KOPT-K1 (cell line): ENCODE data around the gene SP5.
"Not testable (repeated sequence)": the region's sequence is repeated elsewhere in the genome, so short reads cannot be mapped to it uniquely, and the experiment has no call there.

Experiments
- H3K27ac ChIP-seq: fragments of 200-600 bp; sonication (generic); 2 replicates; pipeline ENCODE4 v1.5.1; 2016; ENCODE audit warnings: antibody characterized with exemption, mild to moderate bottlenecking, low read depth, low read length; ENCODE audit not compliant: poor library complexity, severe bottlenecking
- H3K36me3 ChIP-seq: fragments of 200-600 bp; sonication (generic); 2 replicates; pipeline ENCODE4 v1.5.1; 2017; ENCODE audit warnings: antibody characterized with exemption, mild to moderate bottlenecking, low read length, moderate library complexity; ENCODE audit not compliant: insufficient read depth
- H3K9me3 ChIP-seq: fragments of 200-600 bp; sonication (generic); 2 replicates; pipeline ENCODE4 v1.5.1; 2017; ENCODE audit warnings: antibody characterized with exemption, low read length, mild to moderate bottlenecking; ENCODE audit not compliant: insufficient read depth, poor library complexity, severe bottlenecking

SP5 gene

DNA sequence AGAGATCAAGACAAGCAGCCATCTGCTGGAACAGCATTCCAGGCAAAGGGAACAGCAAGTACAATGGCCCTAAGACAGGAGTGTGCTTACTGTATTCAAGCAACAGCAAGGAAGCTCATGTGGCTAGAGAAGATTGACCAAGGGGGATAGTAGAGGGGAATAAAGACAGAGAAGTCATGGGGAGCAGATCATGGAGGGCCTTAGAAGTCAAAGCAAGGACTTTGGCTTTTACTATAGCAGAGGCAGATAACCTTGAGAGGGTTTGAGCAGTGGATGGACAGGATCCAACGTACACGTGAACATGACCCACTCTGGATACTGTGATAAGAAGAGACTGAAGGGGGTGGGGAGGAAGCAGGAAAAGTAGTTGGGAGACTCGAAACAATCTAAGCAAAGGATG is 26.9 kb downstream of the SP5 start:
- no peaks in the 10 kb centered on the region for H3K36me3 ChIP-seq
- H3K27ac ChIP-seq = no peak overlapping the region
- no peaks in the 10 kb centered on the region for H3K9me3 ChIP-seq

DNA sequence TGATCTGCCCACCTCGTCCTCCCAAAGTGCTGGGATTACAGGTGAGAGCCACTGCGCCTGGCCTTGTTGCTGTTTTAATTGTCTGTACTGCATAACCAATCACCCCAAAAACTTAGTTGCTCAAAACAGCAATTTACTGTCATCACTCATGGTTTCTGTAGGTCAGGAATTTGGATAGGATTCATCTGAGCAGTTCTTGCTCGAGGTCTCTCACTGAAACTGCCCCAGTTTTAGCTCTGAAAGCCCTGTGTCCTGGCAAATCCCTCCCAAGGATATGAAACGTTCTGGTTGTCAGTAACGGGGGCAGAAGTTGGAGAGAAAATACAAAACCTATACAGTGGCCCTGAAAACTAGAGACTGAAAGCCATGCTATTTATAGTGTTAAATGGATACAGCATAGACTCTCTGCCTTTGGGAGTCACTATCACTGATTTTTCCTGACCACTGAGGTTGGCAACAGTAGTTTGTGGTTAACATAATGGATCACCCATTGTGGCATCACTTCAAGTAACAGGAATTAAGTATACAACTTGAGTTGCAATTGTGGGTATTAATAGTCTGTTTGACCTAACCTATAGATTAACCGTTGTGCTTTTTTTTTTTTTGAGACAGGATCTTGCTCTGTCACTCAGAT is 27.9 kb downstream of the SP5 start:
- Histone ChIP-seq H3K9me3 (no peaks in the 10 kb centered on the region), H3K36me3 (no peaks in the 10 kb centered on the region), H3K27ac (no peak overlapping the region)

DNA sequence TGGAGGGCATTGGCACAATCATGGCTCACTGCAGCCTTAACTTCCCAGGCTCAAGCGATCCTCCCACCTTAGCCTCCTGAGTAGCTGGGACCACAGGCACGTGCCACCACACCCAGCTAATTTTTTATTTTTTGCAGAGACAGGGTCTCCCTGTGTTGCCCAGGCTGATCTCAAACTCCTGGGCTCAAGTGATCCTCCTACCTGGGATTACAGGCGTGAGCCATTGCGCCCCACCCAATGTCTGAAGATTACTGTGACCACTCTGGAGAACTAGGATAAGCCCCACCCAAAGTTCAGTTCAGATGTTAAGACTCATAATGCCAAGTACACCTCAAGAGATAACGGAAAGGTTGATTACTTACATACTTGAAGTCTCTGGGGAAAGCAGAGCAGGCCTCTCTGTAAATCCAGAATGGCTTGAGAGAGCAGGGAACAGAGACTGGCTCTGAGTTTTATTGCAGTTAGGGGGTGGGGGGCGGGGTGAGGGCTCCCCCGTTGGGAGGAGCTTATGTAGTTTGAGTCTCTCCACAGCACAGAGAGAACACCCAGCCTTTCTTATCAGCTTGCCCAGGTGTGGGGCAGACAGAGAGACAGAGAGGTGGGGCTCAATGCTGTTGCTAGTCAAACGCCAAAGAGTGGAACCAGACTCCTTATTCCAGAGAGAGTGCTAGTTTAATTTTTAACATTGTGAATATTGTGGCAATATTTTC is 28.5 kb downstream of the SP5 start:
- Histone ChIP-seq H3K27ac (no peak overlapping the region), H3K9me3 (no peaks in the 10 kb centered on the region), H3K36me3 (no peaks in the 10 kb centered on the region)

DNA sequence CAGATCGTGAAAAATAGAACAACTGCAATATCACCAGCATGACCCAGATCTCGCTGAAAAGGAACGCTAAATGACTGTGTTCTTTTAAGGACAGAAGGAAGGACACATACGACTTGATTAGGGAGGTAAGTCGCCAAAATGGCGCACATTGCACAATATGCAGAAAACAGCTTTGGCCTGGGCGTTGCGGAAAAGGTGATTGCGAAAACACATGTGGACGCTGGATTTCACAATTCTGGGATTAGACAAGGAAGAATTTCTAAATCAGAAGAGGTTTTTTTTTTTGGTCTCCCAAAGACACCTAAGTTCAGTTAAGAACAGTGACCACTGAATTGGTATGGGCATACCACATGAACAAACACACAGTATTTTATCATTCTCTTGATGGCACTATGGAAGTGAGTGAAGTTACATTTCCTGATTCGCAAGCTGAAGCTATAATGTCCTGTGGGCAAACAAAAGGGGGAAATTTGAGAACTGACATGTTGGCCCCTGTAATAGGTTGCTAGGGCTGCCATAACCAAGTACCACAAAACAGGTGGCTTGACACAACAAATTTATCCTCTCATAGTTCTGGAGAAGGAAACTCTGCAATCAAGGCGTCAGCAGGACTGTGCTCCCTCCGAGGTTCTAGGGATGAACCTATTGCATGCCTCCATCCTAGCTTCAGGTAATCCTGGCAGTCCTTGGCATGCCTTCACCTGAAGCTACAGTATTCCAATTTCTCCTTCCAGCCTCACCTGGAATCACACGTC is 29.3 kb downstream of the SP5 start:
- peaks cover 4% of the 10 kb centered on the region for H3K9me3 ChIP-seq
- H3K36me3 ChIP-seq = no peaks in the 10 kb centered on the region
- no peak overlapping the region for H3K27ac ChIP-seq

DNA sequence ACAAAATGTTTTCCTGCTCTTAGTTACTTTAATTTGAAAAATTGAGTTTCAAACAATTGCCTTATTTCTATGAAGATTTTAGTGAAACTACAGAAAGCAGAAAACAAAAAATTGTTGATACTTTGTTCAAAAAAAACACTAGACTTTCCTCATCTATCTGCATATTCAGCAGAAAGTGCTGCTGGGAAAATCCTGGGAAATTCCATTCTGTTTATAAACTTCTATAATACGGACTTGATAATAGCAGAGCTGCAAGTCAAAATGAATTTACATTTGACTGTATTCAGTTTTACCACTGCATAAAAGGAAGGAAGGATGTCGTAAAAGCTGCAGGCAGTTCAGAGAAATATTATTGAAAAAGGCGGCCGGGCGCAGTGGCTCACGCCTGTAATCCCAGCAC is 30.2 kb downstream of the SP5 start:
- no peak overlapping the region for H3K27ac ChIP-seq
- H3K36me3 ChIP-seq = no peaks in the 10 kb centered on the region
- H3K9me3 ChIP-seq = peaks cover 6% of the 10 kb centered on the region

DNA sequence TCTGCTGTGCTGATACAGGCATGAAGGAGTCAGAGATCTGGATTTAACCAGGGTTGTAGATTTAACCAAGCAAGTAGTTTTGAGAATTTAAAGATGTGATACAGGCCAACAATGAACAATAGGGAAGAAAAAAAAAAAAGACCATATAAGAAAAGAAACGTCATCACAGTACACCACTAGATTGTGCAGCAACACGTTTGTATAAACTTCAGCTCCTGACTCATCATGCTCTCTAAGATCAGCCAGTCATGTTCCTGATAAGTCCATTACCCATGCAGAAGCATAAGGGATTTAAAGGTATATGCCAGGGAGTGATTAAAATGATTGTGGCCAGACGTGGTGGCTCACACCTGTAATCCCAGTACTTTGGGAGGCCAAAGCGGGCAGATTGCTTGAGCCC is 32.8 kb downstream of the SP5 start:
- Histone ChIP-seq H3K9me3 (peaks cover 6% of the 10 kb centered on the region), H3K36me3 (no peaks in the 10 kb centered on the region), H3K27ac (no peak overlapping the region)

DNA sequence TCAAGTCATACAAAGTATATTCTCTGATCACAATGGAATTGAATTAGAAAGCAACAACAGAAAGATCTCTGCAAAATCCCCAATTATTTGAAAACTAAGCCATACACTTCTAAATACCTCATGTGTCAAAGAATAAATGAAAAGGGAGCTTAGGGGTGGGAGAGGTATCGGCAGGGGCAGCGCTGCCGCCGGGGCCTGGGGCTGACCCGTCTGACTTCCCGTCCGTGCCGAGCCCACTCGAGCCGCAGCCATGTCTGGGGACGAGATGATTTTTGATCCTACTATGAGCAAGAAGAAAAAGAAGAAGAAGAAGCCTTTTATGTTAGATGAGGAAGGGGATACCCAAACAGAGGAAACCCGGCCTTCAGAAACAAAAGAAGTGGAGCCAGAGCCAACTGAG is 36.4 kb downstream of the SP5 start:
- H3K9me3 ChIP-seq, H3K27ac ChIP-seq, H3K36me3 ChIP-seq: not testable (repeated sequence)

DNA sequence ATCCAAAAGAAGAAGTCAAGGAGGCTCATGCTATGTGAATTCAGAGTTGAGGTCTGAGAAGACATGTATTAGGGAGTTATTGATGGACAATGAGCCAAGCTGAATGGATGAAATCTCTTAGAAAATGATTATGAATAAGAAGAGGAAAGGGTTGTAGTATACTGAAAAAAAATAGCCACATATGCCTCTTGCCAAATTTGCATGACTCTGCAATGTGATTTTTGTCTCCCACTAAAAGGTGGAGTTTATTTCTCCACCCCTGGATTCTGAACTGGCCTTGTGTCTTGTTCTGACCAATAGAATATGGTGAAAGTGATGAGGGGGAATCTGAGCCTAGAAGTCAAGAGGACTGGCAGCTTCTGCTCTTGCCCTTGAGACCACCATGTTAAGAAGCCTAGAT is 46.4 kb downstream of the SP5 start:
- no peak overlapping the region for H3K27ac ChIP-seq
- no peaks in the 10 kb centered on the region for H3K9me3 ChIP-seq
- no peaks in the 10 kb centered on the region for H3K36me3 ChIP-seq

DNA sequence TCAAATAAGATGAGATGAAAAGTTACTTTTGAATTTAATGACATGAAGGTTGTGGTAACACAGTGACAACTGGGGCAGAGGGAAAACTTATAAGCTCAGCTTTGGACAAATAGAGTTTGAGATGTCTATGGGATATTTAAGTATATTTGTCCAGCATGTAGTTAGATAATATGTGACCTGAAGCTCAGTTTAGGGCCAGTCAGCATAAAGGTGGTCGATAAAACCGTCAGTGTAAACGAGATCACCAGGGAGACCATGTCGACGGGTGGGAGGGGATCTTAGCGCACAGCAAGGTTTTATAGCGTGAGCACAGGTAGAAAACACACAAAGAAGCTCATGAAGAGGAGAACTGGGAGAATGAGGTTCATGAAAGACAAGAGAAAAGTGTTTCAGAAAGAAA is 47.6 kb downstream of the SP5 start:
- H3K9me3 ChIP-seq = no peaks in the 10 kb centered on the region
- H3K27ac ChIP-seq = no peak overlapping the region

DNA sequence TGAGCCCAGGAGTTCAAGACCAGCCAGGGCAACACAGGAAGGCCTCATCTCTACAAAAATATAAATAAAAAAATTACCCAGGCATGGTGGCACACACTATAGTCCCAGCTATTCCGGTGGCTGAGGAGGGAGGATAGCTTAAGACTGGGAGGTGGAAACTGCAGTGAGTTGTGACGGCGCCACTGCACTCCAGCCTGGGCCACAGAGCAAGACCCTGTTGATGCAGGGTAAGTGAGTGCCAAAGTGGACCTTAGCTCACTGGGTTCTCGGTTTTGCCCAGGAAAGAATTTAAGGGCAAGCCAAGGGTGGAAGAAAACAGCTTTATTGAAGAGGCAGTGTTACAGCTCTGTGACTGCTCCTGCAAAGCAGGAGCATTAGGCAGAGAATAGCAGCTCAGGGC is 48.1 kb downstream of the SP5 start:
- Histone ChIP-seq H3K36me3 (no peaks in the 10 kb centered on the region), H3K27ac (no peak overlapping the region), H3K9me3 (no peaks in the 10 kb centered on the region)

More for the DNA sequence above, 47.6 kb downstream of the SP5 start:
- H3K36me3 ChIP-seq = no peaks in the 10 kb centered on the region

DNA sequence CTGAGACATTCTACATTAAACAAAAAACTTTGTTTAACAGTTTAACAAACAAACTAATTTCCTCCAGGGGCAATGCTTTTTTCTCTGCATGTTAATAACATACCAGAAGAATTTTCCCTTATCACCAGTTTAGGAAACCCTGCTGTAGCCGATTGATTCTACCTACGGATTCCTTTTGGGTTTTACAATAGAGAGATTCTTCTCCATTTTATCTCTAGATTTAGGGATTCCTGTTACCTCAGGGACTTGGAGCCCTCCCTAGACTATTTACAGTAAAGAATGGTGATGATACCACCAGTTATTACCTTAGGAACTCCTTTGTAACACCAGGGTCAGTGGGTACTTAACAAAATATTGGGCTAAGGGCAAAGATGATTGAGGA is 49.7 kb downstream of the SP5 start:
- no peaks in the 10 kb centered on the region for H3K36me3 ChIP-seq
- no peak overlapping the region for H3K27ac ChIP-seq
- no peaks in the 10 kb centered on the region for H3K9me3 ChIP-seq

DNA sequence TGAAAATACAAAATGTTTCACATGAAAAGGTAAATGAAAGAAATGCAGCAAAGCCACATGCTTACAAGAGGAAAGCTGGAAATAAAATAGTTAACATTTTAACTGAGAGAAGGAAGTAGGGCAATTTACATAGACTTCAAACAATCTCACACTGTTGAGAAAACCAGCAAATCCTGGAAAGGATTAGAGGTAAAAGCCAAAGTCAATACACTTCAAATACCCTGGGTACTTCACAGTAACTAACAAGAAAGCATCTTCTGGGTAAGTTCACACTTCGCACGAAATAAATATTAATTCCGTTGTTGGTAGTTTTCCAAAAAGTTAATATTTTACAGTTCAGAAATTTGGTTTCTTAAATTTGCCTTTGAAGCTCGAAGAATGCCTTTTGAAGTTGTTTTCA is 51.6 kb downstream of the SP5 start:
- no peaks in the 10 kb centered on the region for H3K9me3 ChIP-seq
- H3K36me3 ChIP-seq = no peaks in the 10 kb centered on the region
- H3K27ac ChIP-seq = no peak overlapping the region
